Ovary (tissue), 9 donors: ENCODE data around the gene ANHX. TPM values are rescaled to one million over a fixed set of nuclear protein-coding genes. Genes with fewer than 3 reads are reported as not detected.
A peak's percentile ranks its signal among the peaks of the same experiment; 100 is the strongest.

Experiments used
- DNase-seq, 5 donors: peaks; one replicate each; pipeline ENCODE4 v3.0.0-alpha.2; 2019 to 2020
- H3K27ac ChIP-seq, 2 donors: fragments of 200-600 bp; one replicate each; pipeline versions ENCODE4 v1.5.1 to v1.8.0; 2019 to 2022
- H3K27me3 ChIP-seq: fragments of 200-600 bp; one replicate; pipeline ENCODE4 v1.8.0; 2022
- H3K36me3 ChIP-seq: fragments of 200-600 bp; sonication (generic); one replicate; pipeline ENCODE4 v1.5.1; 2019
- H3K4me1 ChIP-seq: one replicate; pipeline ENCODE4 v1.8.1; 2013; ENCODE audit warnings: mild to moderate bottlenecking, moderate library complexity; ENCODE audit not compliant: insufficient read depth
- H3K4me3 ChIP-seq: fragments of 200-600 bp; sonication (generic); one replicate; pipeline ENCODE4 v1.5.1; 2017
- H3K9me3 ChIP-seq, 2 donors: fragments of 200-600 bp in 1 of 2; sonication (generic) in 1 of 2; one replicate each; pipeline versions ENCODE4 v1.5.1 to v1.8.1; 2013 to 2019; ENCODE audit warnings: mild to moderate bottlenecking in 1 of 2, moderate library complexity in 1 of 2
- CTCF ChIP-seq, 3 donors: fragments of 450-650 bp in 2 of 3; fragments of 200-600 bp in 1 of 3; IDR thresholded peaks; one replicate each; pipeline versions ENCODE4 v1.5.1 to v1.8.0; 2016 to 2022; ENCODE audit warnings: antibody characterized with exemption in 3 of 3, mild to moderate bottlenecking in 1 of 3
- EP300 ChIP-seq: sonication (generic); formaldehyde crosslinking; IDR thresholded peaks from one replicate; pipeline ENCODE4 v1.6.1; 2017; ENCODE audit warnings: antibody characterized with exemption
- POLR2A ChIP-seq: fragments of 450-650 bp; IDR thresholded peaks from one replicate; pipeline ENCODE4 v1.6.1; 2017; ENCODE audit warnings: antibody characterized with exemption, mild to moderate bottlenecking, moderate library complexity
- WGBS, 3 donors: extraction: QIAGEN DNeasy Blood & Tissue Kit in 1 of 3; methylation state at CpG; one replicate each; pipeline versions ENCODE4 v1.1.5 to v1.1.7; 2013 to 2017; 5-methylcytosine and 5-hydroxymethylcytosine counted together
- intact Hi-C, 4 donors: fragments of 100-400 bp; cut with DNase I; formaldehyde crosslinking; loops; one replicate each; pipeline versions ENCODE4 v1.11.0 to v1.15.1; 2022 to 2023
- polyA plus RNA-seq, 2 donors: library from polyadenylated mRNA; stranded (reverse); fragments of 200-250 nt in 1 of 2; fragments of 350-450 nt in 1 of 2; fragmentation: Illumina TruSeq in 1 of 2; extraction: RNeasy Lipid Tissue Mini Kit (QIAGEN cat#74804) in 1 of 2; gene quantifications; one replicate each; pipeline ENCODE4 v1.2.3, GENCODE V29; 2013 to 2014
- total RNA-seq, 7 donors: library from RNA; depleted of rRNA in 2 of 7; stranded (reverse); fragments of >200 nt in 2 of 7; fragmentation: NEBNext Ultra II Directional in 3 of 7; extraction: Animal tissue kit (Norgen Biotek cat#: 25700) in 3 of 7; gene quantifications; one replicate each; pipeline versions ENCODE4 v1.1.0 to v1.2.4, GENCODE V29; 2016 to 2023
- donor health status: DM: no; HTN: no; CAD: no; lungs with moderate emphysema.
- donor health status: DM: no; HTN: no; CAD: no.
- donor health status: Bipolar disorder and iron deficiency.
- donor health status: DM: yes; HTN: yes; CAD: no.
- donor health status: DM: no; HTN: no; CAD: no.
- donor health status: DM: yes; HTN: yes; CAD: no.

The ANHX gene
- total and polyA plus RNA-seq, 9 donors = not detected

- TF ChIP-seq CTCF (IDR thresholded peaks at IDR 0.05) = no peak
- WGBS, 3 donors = 99 to 100% (median 100%) methylated on average over 2 of the region's 2 CpGs
- Histone ChIP-seq H3K27ac (no peak overlapping the region), H3K27me3 (no peaks in the 10 kb centered on the region), H3K4me1 (no peaks in the 10 kb centered on the region), H3K9me3 (peaks cover 9 to 91% of the 10 kb centered on the region in 2 donors), H3K36me3 (peaks cover 12% of the 10 kb centered on the region), H3K4me3 (no peak overlapping the region)
- no peak for DNase-seq
- intact Hi-C loops = no loop called here
Observed at GRCh38 chr12:133190176-133190575, 45.5 kb downstream of the ANHX start.

GRCh38 chr12:133181238-133181959 lies 54.3 kb downstream of the ANHX start, which contains the start of gene ZNF268:
Gene ZNF268 (plus strand): TSS chr12:133181495. CDS start chr12:133181998, 503 bp downstream.
- WGBS, 3 donors = 1 to 2% (median 1%) methylated on average over 40 of the region's 40 CpGs
- Histone ChIP-seq H3K27me3 (no peaks in the 10 kb centered on the region), H3K4me1 (no peaks in the 10 kb centered on the region), H3K36me3 (no peaks in the 10 kb centered on the region), H3K4me3 (peak within 1 kb of the TSS; percentile 89), H3K9me3 (peaks cover 0 to 27% of the 10 kb centered on the region in 2 donors), H3K27ac (peak within 1 kb of the TSS in 1 of 2 donors; percentile 41)
- intact Hi-C loops = no loop called here
- no peak for TF ChIP-seq EP300
- peak; percentile 37 to 63 (median 60) for TF ChIP-seq CTCF (IDR thresholded peaks at IDR 0.05)
- peak; percentile 32 for TF ChIP-seq POLR2A
- peak; percentile 88 to 93 (median 91) for DNase-seq

- peaks cover 0 to 20% of the 10 kb centered on the region in 2 donors for H3K9me3 ChIP-seq
- WGBS, 3 donors = 97% methylated on average over 8 of the region's 8 CpGs
- no peak for DNase-seq
- H3K27ac ChIP-seq = no peak overlapping the region
- intact Hi-C loops = no loop called here
- H3K4me3 ChIP-seq = no peak overlapping the region
- H3K4me1 ChIP-seq = no peaks in the 10 kb centered on the region
- TF ChIP-seq EP300 (no peak), POLR2A (no peak), CTCF (IDR thresholded peaks at IDR 0.05) (no peak)
- no peaks in the 10 kb centered on the region for H3K36me3 ChIP-seq
- H3K27me3 ChIP-seq = no peaks in the 10 kb centered on the region
Observed at GRCh38 chr12:133180669-133181068, 55.0 kb downstream of the ANHX start.

DNA sequence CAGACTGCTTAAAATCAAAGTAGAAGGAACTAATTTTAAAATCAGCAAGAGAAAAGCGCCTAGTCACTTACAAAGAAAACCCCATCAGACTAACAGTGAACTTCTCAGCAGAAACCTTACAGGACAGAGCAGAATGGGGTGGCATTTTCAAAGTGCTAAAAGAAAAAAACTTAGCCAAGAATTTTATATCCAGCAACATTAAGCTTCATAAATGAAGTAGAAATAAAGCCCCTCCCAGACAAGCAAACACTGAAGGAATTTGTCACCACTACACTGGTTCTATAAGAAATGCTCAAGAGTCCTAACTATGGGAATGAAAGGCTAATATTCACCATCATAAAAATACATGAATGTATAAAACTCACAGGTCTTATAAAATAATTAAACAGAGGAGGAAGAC lies 60.8 kb downstream of the ANHX start:
- Histone ChIP-seq H3K36me3 (no peaks in the 10 kb centered on the region), H3K27me3 (no peaks in the 10 kb centered on the region), H3K4me3 (no peak overlapping the region), H3K27ac (no peak overlapping the region), H3K9me3 (peaks cover 0 to 5% of the 10 kb centered on the region in 2 donors), H3K4me1 (no peaks in the 10 kb centered on the region)
- WGBS, 3 donors = 71 to 83% (median 75%) methylated on average over 1 of the region's 1 CpG
- intact Hi-C loops = no loop called here
- DNase-seq = no peak
- TF ChIP-seq POLR2A (no peak), CTCF (IDR thresholded peaks at IDR 0.05) (no peak), EP300 (no peak)
